Gastroesophageal sphincter (tissue), 4 donors: ENCODE results near the gene NRROS. TPM values are rescaled to one million over a fixed set of nuclear protein-coding genes. Genes with fewer than 3 reads are reported as not detected.

Experiments used
- ATAC-seq: fragments of 150-250 bp; one replicate; pipeline ENCODE4 v1.9.1; 2016; ENCODE audit warnings: mild to moderate bottlenecking, moderate library complexity
- H3K27ac ChIP-seq, 4 donors: fragments of 200-600 bp; sonication (generic) in 3 of 4; 1 replicate in 3 of 4; 2 replicates in 1 of 4; pipeline ENCODE4 v1.5.1; 2016 to 2019
- H3K27me3 ChIP-seq: fragments of 200-600 bp; sonication (generic); one replicate; pipeline ENCODE4 v1.5.1; 2019
- H3K36me3 ChIP-seq, 2 donors: fragments of 200-600 bp; sonication (generic); one replicate each; pipeline ENCODE4 v1.5.1; 2019; ENCODE audit warnings: control low read depth in 1 of 2
- H3K4me1 ChIP-seq, 3 donors: fragments of 200-600 bp; sonication (generic); 1 replicate in 2 of 3; 2 replicates in 1 of 3; pipeline ENCODE4 v1.5.1; 2016 to 2019; ENCODE audit warnings: control low read depth in 2 of 3
- H3K4me3 ChIP-seq, 2 donors: fragments of 200-600 bp; sonication (generic); one replicate each; pipeline ENCODE4 v1.5.1; 2019; ENCODE audit warnings: mild to moderate bottlenecking in 1 of 2, moderate library complexity in 1 of 2
- H3K9me3 ChIP-seq, 3 donors: fragments of 200-600 bp; sonication (generic); one replicate each; pipeline ENCODE4 v1.5.1; 2017 to 2019; ENCODE audit warnings: control low read depth in 2 of 3
- EP300 ChIP-seq: sonication (generic); formaldehyde crosslinking; IDR thresholded peaks from one replicate; pipeline ENCODE4 v1.6.1; 2017; ENCODE audit warnings: antibody characterized with exemption, mild to moderate bottlenecking
- POLR2A ChIP-seq, 2 donors: fragments of 450-650 bp; IDR thresholded peaks; one replicate each; pipeline ENCODE4 v1.6.1; 2017; ENCODE audit warnings: antibody characterized with exemption in 2 of 2, mild to moderate bottlenecking in 2 of 2, moderate library complexity in 1 of 2
- POLR2AphosphoS5 ChIP-seq: sonication (generic); formaldehyde crosslinking; IDR thresholded peaks from one replicate; pipeline ENCODE4 v1.6.1; 2017; ENCODE audit warnings: antibody characterized with exemption
- WGBS, 2 donors: methylation state at CpG; one replicate each; pipeline ENCODE4 v1.1.5; 2018; ENCODE audit warnings: low coverage in 1 of 2; 5-methylcytosine and 5-hydroxymethylcytosine counted together
- small RNA-seq, 4 donors: library from RNA; depleted of rRNA; stranded (forward); fragments of <200 nt; gene quantifications; one replicate each; pipeline ENCODE3, GENCODE V24; 2016
- total RNA-seq, 4 donors: library from RNA; depleted of rRNA; stranded (reverse); fragments of >200 nt; gene quantifications; one replicate each; pipeline ENCODE4 v1.1.0, GENCODE V29; 2016
- TF ChIP-seq, protein P1 (sequence below), 4 experiments: fragments of 200-600 bp in 2 of 4; fragments of 450-650 bp in 2 of 4; sonication (generic) in 1 of 4; IDR thresholded peaks; one replicate each; pipeline ENCODE4 v1.5.1; 2017 to 2019; ENCODE audit warnings: antibody characterized with exemption in 4 of 4, mild to moderate bottlenecking in 2 of 4, moderate library complexity in 2 of 4

Gene NRROS
- total RNA-seq, 4 donors from 2014 or later = 6.6 to 14.2 (median 8.4) TPM

GRCh38 chr3:196707566-196707965 lies 68.1 kb downstream of the NRROS start:
- 89 to 95% methylated on average over 6 to 8 of the region's 8 CpGs for WGBS, 2 donors
- ATAC-seq = no peak
- Histone ChIP-seq H3K27ac (no peak overlapping the region), H3K9me3 (no peaks in the 10 kb centered on the region), H3K36me3 (no peaks in the 10 kb centered on the region), H3K27me3 (no peaks in the 10 kb centered on the region), H3K4me3 (no peak overlapping the region), H3K4me1 (peaks cover 0 to 12% (median 4%) of the 10 kb centered on the region in 3 donors)
- TF ChIP-seq POLR2AphosphoS5 (no peak), POLR2A (IDR thresholded peaks at IDR 0.05) (no peak), EP300 (no peak)
- TF ChIP-seq, protein P1, sequence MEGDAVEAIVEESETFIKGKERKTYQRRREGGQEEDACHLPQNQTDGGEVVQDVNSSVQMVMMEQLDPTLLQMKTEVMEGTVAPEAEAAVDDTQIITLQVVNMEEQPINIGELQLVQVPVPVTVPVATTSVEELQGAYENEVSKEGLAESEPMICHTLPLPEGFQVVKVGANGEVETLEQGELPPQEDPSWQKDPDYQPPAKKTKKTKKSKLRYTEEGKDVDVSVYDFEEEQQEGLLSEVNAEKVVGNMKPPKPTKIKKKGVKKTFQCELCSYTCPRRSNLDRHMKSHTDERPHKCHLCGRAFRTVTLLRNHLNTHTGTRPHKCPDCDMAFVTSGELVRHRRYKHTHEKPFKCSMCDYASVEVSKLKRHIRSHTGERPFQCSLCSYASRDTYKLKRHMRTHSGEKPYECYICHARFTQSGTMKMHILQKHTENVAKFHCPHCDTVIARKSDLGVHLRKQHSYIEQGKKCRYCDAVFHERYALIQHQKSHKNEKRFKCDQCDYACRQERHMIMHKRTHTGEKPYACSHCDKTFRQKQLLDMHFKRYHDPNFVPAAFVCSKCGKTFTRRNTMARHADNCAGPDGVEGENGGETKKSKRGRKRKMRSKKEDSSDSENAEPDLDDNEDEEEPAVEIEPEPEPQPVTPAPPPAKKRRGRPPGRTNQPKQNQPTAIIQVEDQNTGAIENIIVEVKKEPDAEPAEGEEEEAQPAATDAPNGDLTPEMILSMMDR (IDR thresholded peaks at IDR 0.05) = no peak

DNA sequence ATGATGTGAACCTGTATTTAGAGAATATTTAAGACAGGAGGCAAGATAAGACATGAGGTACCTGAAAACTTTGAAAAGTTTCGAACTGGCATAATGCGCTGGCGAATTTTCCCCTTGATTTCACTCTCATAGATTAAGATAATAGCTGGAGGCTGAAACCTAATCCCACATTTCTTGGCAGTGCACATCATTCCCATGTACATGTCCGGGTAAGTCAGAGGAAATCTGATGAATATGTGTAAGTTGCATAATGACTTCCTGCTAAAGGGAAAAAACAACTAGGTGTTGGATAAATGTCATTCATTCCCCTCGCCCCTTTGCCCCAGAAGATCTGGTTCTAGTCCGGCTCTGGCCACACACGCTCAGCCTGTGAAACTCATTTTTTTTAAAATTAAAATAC lies 69.0 kb downstream of the NRROS start:
- H3K4me1 ChIP-seq = peaks cover 0 to 20% (median 9%) of the 10 kb centered on the region in 3 donors
- H3K27ac ChIP-seq = no peak overlapping the region
- no peak for TF ChIP-seq POLR2A (IDR thresholded peaks at IDR 0.05)
- TF ChIP-seq POLR2AphosphoS5 = no peak
- TF ChIP-seq, protein P1 (IDR thresholded peaks at IDR 0.05) = no peak
- no peak for TF ChIP-seq EP300
- ATAC-seq = no peak
- WGBS, 2 donors = 82 to 88% methylated on average over 7 of the region's 7 CpGs
- H3K4me3 ChIP-seq = no peak overlapping the region
- no peaks in the 10 kb centered on the region for H3K9me3 ChIP-seq
- H3K36me3 ChIP-seq = no peaks in the 10 kb centered on the region
- no peaks in the 10 kb centered on the region for H3K27me3 ChIP-seq

Small RNA genes within 50 kb of the gene (small RNA-seq; reads per million reads assigned to genes)
- 0 reads per million in 4 donors for gene RNU6-646P

Other genes with a start within 250 kb of the NRROS start
- gene UBXN7, start 207.3 kb upstream of the NRROS start, total RNA-seq = 10 to 100 TPM; 17.1 to 24.1 (median 22.0) TPM
- 10 to 100 TPM; 19.4 to 26.0 (median 23.7) TPM for gene RNF168, start 135.9 kb upstream of the NRROS start, total RNA-seq
- gene SMCO1, start 124.3 kb upstream of the NRROS start, total RNA-seq = not detected
- 1 to 10 TPM; 3.3 to 8.1 (median 6.8) TPM for gene WDR53, start 71.1 kb upstream of the NRROS start, total RNA-seq
- 10 to 100 TPM in 3 of 4 donors, 1 to 10 TPM in 1; 9.8 to 16.6 (median 13.4) TPM for gene FBXO45, start 71.0 kb upstream of the NRROS start, total RNA-seq
- 1 to 10 TPM; 1.1 to 4.9 (median 2.9) TPM for gene CEP19, start 72.6 kb downstream of the NRROS start, total RNA-seq
- 10 to 100 TPM; 23.8 to 35.6 (median 30.4) TPM for gene PIGX, start 72.7 kb downstream of the NRROS start, total RNA-seq
- 10 to 100 TPM; 46.5 to 69.5 (median 61.8) TPM for gene PAK2, start 100.2 kb downstream of the NRROS start, total RNA-seq
- 10 to 100 TPM; 47.0 to 79.5 (median 52.0) TPM for gene SENP5, start 228.2 kb downstream of the NRROS start, total RNA-seq